Inflammatory macrophage (primary cell): ENCODE results near the gene KLK6.
"Not testable (repeated sequence)": the region's sequence is repeated elsewhere in the genome, so short reads cannot be mapped to it uniquely, and the experiment has no call there.

ENCODE experiments used
- DNase-seq, 2 donors: peaks; one replicate each; pipeline ENCODE4 v3.0.0-alpha.2; 2020 to 2022

KLK6 gene

DNA sequence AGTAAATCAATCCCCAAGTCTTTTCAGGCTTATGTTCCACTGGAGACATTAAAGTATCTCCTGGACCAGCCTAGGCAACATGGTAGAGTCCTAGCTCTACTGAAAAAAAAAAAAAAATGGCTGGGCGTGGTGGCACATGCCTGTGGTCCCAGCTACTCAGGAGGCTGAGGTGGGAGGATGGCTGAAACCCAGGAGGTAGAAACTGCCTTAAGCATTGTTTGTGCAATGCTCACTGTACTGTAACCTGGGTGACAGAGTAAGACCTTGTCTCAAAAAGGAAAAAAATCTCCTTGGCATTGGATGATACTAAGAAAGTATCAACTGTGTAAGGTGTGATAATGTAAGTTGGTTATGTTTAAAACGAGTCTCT lies 23.3 kb upstream of the KLK6 start:
- no peak for DNase-seq

DNA sequence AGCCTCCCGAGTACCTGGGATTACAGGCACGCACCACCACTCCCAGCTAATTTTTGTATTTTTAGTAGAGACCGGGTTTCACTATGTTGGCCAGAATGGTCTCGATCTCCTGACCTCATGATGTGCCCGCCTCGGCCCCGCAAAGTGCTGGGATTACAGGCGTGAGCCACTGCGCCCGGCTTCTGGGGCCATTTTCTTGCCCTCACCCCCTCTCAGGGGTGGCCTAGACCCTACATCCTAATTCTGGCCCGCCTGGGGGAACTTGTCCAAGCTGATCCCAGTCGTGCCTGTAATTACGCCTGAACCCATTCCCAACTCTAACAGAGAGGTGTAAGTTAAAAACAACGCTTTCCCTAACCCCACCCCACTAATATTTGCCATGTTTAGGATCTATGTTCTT lies 15.0 kb upstream of the KLK6 start:
- DNase-seq, result not testable (repeated sequence)

DNA sequence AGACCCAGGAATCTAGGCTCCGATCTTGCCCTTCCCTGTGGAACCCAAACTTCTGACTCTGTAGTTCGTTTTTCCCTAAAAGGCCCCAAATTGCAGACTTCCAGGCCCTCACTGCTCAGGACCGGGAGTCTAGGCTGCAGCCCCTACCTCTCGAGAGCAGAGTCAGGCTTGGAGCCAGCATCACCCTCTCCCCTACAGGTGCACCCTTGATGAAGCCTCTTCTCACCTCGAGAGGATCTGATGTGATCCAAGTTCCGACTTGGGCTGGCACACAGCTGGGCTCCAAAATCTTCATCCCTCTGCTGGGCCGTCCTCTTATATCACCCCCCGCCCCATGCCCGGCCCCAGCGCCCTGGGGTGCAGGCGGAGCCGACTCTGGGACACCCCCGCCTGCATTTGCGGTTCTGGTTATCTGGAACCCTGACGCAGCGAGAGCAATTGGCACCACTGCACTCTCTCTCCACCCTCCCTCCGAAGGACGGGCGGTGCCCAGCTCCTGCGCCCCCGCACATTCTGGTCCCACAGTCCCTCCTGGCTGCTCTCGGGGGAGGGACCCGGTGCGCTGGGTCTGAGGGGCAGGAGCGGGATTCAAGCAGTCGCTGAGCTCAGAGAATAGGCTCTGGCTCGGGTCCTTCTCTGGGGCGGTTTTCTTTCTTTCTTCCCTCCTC lies 14.4 kb upstream of the KLK6 start, which contains the start of gene KLK7:
TSS of gene KLK7 (minus strand) at position 293 of the 668 bp plus-strand sequence. CDS start 1,518 bp downstream, outside the sequence.
- no peak for DNase-seq

DNA sequence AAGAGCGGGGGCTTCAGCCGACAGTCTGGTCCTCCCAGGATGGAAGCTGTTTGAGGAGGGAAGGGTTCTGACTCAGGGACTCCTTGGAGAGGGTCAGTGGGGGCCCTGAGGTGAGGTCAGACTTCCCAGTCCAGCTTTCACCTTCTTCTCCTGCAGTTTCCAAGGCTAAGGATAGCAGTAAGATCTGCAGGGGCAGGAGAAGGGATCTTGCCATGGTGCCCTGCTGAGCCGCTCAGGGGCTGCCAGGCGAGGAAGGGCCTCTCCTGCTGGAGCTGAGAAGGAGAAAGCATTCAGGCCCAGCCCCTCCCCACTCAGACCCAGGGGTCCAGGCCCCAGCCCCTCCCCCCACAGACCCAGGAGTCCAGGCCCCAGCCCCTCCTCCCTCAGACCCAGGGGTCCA lies 12.8 kb upstream of the KLK6 start:
- no peak for DNase-seq

DNA sequence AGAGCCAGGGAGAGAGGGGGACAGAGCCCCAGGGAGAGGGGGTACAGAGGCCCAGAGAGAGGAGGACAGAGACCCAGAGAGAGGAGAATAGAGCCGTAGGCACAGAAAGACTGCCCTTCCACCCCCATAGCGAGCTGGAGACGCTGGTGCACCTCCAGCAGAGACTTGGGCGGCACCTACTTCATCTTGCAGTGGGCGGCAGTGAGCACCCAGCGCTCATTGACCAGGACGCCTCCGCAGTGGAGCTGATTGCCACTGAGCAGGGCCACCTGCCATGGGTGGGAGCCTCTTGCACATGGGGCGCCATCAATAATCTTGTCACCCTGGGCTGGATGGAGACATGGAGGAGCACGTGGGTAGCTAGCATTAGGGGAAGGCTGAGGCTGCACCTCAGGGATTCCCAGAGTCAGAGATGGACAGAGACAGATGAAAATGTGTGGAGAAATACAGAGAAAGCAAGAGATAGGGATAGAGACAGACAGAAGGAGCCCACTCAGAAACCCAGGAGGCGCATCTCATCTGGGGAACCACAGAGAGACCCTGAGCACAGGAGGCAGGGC lies 12.3 kb upstream of the KLK6 start:
- no peak for DNase-seq

DNA sequence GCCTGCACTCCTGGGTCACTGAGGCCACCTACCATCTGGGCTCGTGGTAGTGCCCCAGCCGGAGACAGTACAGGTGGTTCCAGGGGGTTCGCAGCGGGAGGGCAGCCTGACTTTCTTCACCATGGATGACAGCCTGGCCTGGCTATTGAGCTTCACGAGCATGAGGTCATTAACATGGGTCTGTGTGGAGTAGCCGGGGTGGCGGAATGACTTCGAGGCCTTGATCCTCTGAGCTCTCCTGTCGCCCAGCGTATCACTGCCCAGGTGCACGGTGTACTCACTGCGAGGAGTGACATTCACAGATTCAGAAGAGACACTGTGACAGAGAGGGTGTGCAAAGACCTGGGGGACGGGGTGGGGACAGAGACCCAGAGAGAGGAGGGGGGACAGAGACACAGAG lies 10.8 kb upstream of the KLK6 start:
- no peak for DNase-seq

DNA sequence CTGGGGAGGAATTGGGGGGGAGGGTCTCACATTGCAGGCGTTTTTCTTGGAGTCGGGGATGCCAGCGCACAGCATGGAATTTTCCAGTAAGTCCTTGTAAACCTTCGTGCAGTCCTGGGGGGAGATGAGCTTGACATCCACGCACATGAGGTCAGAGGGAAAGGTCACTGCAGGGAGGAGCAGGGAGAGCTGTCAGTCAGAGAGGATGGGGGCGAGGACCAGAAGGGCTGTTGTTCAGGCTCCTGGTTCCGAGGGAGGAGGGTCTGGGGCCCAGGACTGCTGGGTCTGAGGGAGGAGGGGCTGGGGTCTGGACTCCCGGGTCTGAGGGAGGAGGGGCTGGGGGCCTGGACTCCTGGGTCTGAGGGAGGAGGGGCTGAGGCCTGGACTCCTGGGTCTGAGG lies 10.4 kb upstream of the KLK6 start:
- no peak for DNase-seq

DNA sequence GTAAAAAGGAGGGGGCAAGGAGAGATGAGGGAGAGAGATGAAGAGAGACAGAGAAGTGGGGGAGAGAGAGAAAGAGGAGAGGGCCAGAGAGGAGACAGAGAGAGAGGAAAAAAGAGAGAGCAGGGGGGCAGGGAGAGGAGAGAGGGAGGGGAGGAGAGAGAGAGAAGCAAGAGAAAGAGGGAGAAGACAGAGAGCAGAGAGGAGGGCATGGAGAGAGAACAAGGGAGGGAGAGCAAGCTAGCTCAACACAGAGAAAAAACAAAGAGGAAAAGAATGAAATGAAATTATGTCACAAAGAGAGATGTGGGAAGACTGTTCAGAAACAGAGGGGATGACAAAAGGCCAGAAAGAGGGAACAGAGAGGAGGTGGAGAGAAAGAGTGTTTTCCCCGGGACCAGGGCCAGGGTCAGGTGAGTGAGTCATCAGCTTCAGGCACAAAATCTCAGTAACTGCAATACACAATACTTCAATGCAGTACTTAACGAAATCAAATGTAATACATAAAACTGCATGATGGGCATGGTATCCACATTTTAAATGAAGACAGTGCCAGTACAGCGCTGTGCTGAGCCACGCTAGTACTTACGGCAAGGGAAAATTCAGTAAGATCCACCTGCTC lies 9.5 kb upstream of the KLK6 start:
- no peak for DNase-seq

DNA sequence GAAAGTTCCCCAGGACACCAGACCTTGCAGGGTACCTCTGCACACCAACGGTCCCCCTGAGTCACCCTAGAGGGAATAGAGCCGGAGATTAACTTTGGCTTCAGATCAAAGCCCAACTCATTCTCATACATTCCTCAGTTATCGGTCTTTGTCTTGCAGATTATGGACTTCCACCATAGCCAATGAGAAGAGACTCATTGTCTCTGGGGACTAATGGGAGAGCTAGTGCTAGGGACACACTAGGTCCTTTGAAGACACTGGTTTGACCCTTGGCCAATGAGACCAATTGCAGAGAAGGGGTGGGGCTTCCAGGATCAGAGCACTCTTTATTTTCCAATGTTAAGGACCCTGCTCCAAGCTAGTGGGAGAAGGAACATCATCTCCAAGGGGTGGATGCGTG lies 8.2 kb upstream of the KLK6 start:
- no peak for DNase-seq

DNA sequence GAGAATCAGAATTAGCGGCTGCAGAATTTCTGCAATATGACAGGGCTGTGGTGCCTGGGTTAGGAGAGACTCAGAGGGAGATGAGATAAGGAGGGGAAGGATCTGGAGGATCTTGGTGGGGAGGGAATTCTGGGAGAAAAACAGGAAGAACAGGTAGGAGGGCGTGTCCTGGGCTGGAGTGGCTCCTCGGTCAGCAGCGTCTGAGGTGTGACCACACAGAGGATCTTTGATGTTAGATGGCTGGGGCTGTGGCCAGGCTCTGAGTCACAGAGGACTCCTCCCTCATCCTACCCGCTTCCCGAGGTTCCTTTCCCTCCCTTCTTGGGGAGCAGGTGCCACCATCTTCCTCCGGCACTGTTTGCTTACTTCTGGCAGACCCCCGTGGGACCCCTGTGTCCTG lies 6.4 kb upstream of the KLK6 start:
- DNase-seq, result no peak

DNA sequence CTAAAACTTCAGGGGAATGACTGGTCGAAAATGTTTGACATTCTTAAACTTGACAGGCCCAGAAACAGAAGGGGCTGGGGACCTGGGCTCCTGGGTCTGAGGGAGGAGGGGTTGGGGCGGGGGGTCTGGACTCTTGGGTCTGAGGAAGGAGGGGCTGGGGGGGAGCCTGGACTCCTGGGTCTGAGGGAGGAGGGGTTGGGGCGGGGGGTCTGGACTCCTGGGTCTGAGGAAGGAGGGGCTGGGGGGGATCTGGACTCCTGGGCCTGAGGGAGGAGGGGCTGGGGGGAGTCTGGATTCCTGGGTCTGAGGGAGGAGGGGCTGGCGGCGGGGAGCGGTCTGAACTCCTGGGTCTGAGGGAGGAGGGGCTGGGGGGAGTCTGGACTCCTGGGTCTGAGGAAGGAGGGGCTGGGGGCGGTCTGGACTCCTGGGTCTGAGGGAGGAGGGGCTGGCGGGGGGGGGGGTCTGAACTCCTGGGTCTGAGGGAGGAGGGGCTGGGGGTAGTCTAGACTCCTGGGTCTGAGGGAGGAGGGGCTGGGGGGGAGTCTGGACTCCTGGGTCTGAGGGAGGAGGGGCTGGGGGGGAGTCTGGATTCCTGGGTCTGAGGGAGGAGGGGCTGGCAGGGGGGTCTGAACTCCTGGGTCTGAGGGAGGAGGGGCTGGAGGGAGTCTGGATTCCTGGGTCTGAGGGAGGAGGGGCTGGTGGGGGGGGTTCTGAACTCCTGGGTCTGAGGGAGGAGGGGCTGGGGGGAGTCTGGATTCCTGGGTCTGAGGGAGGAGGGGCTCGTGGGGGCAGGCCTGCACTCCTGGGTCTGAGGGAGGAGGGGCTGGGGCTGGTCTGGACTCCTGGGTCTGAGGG lies 5.5 kb upstream of the KLK6 start:
- DNase-seq, result no peak

DNA sequence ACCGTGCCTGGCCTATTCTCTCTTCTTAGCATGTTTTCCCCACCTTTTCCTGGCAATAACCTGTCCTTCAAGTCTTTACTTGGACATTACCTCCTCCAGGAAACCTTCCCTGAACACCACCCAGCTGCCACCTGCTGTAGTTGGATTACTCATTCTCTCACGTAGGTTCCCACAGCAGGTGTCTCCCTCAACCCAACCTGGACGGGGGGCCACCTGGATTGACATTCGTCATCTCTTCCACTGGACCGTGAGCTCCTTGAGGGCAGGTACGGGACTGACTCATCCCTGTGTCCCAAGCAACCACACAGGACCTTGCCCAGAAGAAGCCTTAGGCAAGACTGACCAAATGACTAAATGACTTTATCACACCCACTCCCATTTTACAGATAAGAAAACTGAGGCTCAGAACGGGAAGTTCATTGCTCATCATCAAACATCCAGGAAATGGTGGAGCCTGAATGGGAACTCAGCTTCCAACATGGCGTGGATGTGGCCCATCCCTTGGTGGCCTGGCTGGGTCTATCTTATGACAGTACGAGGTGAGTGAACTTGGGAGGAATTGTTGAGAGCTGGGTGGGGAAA lies 3.5 kb upstream of the KLK6 start:
- DNase-seq, result no peak

DNA sequence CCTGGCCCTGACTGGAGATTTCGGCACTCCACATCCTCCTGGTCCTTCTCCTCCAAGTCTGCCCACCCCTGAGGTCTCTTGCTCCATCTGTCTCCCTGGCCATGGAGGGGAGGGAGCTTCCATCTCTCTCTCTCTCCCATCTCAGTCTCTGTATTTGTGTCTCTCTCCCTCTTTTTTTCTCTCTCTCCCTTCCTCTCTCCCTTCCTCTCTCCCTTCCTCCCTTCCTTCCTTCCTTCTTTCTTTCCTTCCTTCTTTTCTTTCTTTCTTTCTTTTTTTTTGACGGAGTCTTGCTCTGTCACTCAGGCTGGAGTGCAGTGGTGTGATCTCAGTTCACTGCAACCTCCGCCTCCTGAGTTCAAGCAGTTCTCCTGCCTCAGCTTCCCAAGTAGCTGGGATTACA lies 419 bp upstream of the KLK6 start:
- DNase-seq, result not testable (repeated sequence)

DNA sequence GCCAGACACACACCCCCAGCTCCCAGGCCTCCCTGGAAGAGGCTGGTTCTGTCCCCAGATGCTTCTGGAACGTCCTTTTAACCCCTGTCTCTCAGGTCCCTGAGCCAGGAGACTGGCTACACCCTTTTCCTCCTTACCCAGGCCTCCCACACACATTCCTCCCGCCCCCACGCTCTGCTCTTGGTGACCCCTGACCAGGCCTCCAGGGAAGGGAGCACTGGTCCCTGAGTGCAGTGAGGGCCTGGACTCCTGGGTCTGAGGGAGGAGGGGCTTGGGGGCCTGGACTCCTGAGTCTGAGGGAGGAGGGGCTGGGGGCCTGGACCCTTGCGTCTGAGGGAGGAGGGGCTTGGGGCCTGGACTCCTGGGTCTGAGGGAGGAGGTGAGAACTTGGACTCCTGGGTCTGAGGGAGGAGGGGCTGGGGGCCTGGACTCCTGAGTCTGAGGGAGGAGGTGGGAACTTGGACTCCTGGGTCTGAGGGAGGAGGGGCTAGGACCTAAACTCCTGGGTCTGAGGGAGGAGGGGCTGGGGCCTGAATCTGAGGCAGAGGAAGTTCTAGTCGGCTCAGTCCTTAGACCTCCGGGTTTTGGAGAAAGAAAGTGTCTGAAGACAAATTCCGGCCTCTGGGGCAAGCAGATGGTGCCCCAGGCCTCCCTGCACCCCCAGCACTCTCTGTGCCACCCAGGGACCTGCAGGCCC lies 527 bp downstream of the KLK6 start:
- no peak for DNase-seq

DNA sequence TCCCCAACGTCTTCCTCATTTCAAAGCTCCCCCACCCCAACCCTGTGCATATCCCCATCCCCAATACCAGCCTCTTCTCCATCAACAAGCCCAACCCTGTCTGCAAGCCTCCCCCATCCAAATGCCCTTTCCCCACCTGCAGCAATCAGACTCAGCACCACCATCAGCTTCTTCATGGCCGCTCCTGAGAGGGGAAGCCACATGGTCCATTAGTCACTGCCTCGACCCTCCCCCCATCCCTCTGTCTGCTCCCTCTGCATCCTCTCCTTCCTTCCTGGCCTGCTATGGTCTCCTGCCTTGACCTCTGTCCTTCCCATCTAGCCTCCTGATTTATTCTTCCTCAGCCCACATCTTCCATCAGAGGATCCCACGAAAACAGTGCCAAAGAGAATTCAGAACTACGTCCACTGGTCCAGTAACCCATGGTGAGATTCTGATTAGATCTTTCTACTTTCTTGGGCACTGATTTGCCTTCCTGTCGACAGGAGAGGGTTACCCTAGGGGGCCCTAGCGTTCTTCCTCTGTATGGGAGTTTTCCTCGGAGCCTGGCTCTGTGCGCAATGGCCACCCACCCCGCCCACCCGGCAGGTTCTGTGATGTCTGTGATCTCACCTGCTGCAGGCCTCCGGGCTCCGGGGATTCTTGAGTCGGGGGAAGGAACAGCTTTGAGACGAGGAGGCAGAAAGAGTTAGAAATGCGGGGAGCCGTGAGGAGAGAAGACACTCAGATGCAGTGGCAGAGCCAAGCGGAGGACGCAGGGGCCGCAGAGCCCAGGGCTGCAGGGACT lies 1.3 kb downstream of the KLK6 start:
- no peak for DNase-seq

DNA sequence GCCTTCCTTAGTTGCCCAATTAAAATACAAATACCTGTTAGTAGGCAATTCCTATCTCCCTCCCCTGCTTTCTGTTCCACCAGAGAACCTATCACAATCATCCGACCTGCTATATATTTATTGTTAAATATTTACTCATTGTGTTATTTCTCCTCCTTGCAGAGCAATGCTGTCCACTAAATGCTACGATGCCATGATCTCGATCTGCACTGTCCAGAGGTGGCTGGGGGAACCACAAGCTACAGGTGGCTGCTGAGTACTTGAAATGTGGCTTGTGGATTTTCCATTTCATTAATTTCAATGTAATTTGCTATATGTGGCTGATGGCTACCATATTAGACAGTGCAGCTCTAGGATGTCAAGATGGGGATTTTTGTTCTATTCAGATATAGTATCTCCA lies 5.1 kb downstream of the KLK6 start:
- DNase-seq, result no peak

DNA sequence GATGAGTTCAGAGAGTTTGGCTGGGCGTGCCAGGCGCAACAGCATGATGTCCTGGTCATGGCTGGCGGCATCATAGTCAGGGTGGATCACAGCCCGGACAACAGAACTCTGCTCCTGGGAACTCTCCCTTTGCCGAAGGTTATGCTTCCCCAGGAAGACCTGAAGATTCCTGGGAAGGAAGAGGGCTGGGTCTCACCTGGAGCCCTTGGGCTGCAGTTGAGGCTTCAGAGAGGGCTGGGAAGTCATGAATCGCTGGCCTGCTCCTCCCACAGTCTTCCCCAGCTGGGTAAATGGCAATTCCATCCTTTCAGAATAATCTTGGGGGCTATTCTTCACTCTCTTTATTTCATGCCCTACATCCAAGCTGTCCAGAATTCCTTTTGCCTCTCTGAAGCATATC lies 6.0 kb downstream of the KLK6 start:
- no peak for DNase-seq

DNA sequence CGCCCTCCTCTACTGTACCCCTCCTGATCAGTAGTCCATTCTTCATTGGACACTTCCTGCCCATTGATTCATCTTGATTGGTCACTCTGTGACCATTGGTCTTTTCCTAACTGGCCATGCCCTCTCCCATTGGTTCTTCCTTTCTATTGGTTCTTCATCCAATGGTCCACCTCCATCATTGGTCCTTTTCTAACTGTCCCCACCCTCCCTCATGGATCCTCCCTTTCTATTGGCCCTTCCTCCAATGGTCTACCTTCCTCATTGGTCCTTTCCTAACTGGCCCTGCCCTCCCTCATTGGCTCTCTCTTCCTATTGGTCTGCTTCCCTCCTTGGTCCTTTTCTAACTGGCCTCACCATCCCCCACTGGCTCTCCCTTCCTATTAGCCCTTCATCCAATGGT lies 7.1 kb downstream of the KLK6 start:
- DNase-seq, result no peak

DNA sequence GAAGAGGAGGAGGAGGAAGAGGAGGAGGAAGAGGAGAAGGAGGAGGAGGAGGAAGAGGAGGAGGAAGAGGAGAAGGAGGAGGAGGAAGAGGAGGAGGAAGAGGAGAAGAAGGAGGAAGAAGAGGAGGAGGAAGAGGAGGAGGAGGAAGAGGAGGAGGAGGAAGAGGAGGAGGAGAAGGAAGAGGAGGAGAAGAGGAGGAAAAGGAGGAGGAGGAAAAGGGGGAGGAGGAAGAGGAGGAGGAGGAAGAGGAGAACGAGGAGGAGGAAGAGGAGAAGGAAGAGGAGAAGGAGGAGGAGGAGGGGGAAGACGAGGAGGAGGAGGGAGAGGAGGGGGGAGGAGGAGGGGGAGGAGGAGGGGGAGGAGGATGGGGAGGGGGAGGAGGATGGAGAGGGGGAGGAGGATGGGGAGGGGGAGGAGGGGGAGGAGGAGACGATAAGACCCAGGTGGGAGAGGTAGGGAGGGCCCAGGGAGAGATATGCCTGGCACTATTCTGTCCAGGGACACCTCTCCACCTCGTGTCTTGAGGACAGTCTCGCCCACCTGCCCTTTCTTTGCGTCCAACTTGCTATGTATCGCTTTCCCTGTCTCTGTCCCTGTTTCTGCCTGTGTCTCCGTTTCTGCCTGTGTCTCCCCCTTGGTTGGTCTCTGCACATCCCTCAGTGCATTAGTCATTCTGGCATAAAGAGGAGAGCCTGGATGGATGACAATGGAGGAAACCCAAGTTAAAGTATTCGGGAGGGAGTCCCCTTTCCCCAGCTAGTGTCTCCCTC lies 9.5 kb downstream of the KLK6 start:
- DNase-seq, result no peak

DNA sequence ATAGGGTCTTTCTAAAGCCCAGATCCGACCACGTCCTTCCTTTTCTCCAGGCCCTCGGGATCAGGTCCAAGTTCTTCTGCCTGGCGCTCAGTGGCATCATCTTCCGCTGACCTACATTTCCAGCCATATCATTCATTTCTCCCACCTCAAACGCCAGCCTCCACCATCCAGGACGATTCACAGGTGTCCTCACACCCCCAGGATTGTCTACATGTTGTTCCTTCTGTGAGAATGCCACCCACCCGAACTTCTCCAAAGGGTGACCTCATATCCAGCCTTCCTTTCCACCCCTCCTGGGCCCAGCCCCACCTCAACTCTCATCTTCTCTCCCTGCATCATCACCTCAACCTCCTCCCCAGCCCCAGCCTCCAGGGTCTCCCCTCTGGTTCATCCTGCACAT lies 11.8 kb downstream of the KLK6 start:
- no peak for DNase-seq

DNA sequence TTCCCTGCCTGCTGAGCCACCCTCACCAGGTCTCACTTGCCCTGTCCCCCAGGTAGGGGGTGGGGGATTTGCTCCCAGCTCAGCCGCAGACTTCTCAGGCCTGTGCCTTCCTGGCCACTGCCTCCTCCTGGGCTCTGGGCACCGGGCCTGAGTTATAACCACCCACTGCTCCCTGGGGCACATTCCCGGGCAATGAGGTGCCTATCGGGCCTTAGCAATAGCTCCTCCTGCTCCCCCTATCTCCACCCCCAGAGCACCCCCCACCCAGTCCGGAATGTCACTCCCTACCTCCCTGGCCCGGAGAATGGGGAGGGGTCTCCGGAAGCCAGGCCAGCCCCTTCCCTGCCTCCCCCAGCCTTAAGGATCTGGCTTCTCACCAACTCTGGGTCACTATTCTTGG lies 16.5 kb downstream of the KLK6 start, which contains the start of gene KLK5:
TSS of gene KLK5 (minus strand) at position 129 of the 400 bp plus-strand sequence. CDS start 381 bp downstream, outside the sequence.
- DNase-seq, result no peak
